ENCODE results near the gene CFAP53. TPM values are rescaled to one million over a fixed set of nuclear protein-coding genes. Genes with fewer than 3 reads are reported as not detected.

Gene CFAP53
- total RNA-seq, 4 donors from 2014 or later = 0.40 TPM; not detected in 3

GRCh38 chr18:50190926-50191325, 75.4 kb downstream of the CFAP53 start:
- 56% methylated on average over 1 of the region's 1 CpG for WGBS
- intact Hi-C loops (cut with DNase I) = no loop called here
- no peak overlapping the region for H3K27ac ChIP-seq (replicated peaks in 1 of 4)
- H3K9me3 ChIP-seq = no peaks in the 10 kb centered on the region
- H3K36me3 ChIP-seq = no peaks in the 10 kb centered on the region
- DNase-seq (ENCODE audit: extremely low spot score) = no peak
- peaks cover 7 to 60% (median 21%) of the 10 kb centered on the region in 4 donors for H3K27me3 ChIP-seq
- H3K4me1 ChIP-seq = peaks cover 15 to 30% (median 25%) of the 10 kb centered on the region in 4 donors
- TF ChIP-seq EP300 (IDR thresholded peaks at IDR 0.05) = no peak
- H3K4me3 ChIP-seq = no peak overlapping the region

GRCh38 chr18:50190236-50190635, 76.1 kb downstream of the CFAP53 start:
- TF ChIP-seq POLR2A (IDR thresholded peaks at IDR 0.05; ENCODE audit: low read depth) = no peak
- no peak for TF ChIP-seq CTCF (IDR thresholded peaks at IDR 0.05)
- TF ChIP-seq EP300 (IDR thresholded peaks at IDR 0.05) = no peak
- TF ChIP-seq POLR2AphosphoS5 (IDR thresholded peaks at IDR 0.05) = no peak
- Histone ChIP-seq H3K27ac (replicated peaks in 1 of 4) (no peak overlapping the region), H3K4me3 (no peak overlapping the region), H3K9me3 (no peaks in the 10 kb centered on the region), H3K4me1 (peaks cover 12 to 23% (median 21%) of the 10 kb centered on the region in 4 donors), H3K27me3 (peaks cover 7 to 53% (median 16%) of the 10 kb centered on the region in 4 donors), H3K36me3 (no peaks in the 10 kb centered on the region)
- WGBS = 56% methylated on average over 1 of the region's 1 CpG
- DNase-seq (ENCODE audit: extremely low spot score) = no peak
- intact Hi-C loops (cut with DNase I) = no loop called here

DNA sequence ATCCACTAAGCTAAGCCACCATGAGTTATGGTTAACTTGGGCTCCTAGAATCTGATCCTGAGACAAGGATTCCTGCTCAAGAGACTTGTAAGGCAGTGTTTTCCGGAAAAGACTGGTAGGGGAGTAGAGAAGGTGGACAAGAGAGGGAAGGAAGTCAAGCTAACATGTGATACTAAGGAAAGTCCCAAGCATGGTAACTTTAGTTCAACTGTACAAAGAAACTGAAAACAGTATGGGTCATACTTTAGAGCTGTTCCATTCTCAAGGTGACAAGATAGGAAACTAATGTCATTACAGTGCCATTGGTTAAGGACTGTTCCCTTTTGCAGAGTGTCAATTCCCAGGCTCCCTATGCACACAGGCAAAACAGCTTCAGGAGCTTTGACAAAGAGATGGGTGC, 77.1 kb downstream of the CFAP53 start:
- intact Hi-C loops (cut with DNase I) = no loop called here
- H3K27me3 ChIP-seq = peaks cover 0 to 50% (median 8%) of the 10 kb centered on the region in 4 donors
- no peak overlapping the region for H3K4me3 ChIP-seq
- WGBS = 72% methylated on average over 1 of the region's 1 CpG
- no peak for DNase-seq (ENCODE audit: extremely low spot score)
- peaks cover 7 to 12% (median 11%) of the 10 kb centered on the region in 4 donors for H3K4me1 ChIP-seq
- TF ChIP-seq POLR2A (IDR thresholded peaks at IDR 0.05; ENCODE audit: low read depth) (no peak), CTCF (IDR thresholded peaks at IDR 0.05) (no peak), POLR2AphosphoS5 (IDR thresholded peaks at IDR 0.05) (no peak), EP300 (IDR thresholded peaks at IDR 0.05) (no peak)
- no peak overlapping the region for H3K27ac ChIP-seq (replicated peaks in 1 of 4)
- H3K9me3 ChIP-seq = no peaks in the 10 kb centered on the region
- no peaks in the 10 kb centered on the region for H3K36me3 ChIP-seq

GRCh38 chr18:50188652-50189051, 77.6 kb downstream of the CFAP53 start:
- H3K27me3 ChIP-seq = peaks cover 0 to 50% (median 4%) of the 10 kb centered on the region in 4 donors
- WGBS = 75% methylated on average over 6 of the region's 6 CpGs
- no peak overlapping the region for H3K27ac ChIP-seq (replicated peaks in 1 of 4)
- DNase-seq (ENCODE audit: extremely low spot score) = no peak
- no peak for TF ChIP-seq POLR2A (IDR thresholded peaks at IDR 0.05; ENCODE audit: low read depth)
- TF ChIP-seq CTCF (IDR thresholded peaks at IDR 0.05) = no peak
- no peak for TF ChIP-seq EP300 (IDR thresholded peaks at IDR 0.05)
- no peak for TF ChIP-seq POLR2AphosphoS5 (IDR thresholded peaks at IDR 0.05)
- no peaks in the 10 kb centered on the region for H3K36me3 ChIP-seq
- no peaks in the 10 kb centered on the region for H3K9me3 ChIP-seq
- intact Hi-C loops (cut with DNase I) = no loop called here
- H3K4me1 ChIP-seq = peaks cover 4 to 7% (median 7%) of the 10 kb centered on the region in 4 donors
- H3K4me3 ChIP-seq = no peak overlapping the region

DNA sequence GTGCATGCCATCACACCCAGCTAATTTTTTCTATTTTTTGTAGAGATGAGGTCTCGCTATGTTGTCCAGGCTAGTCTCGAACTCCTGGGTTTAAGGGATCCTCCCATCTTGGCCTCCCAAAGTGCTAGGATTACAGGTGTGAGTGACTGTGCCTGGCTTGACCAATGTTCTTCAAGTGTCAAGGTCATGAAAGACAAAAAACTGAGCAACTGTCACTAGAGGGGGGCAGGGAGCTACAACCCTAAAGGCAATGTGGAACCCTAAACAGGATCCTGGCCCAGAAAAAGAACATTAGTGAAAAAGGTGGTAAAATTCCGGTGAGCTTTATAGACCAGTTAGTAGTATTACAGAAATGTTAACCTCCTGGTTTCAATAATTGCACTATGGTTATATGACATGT, 78.6 kb downstream of the CFAP53 start:
- no peak for DNase-seq (ENCODE audit: extremely low spot score)
- intact Hi-C loops (cut with DNase I) = no loop called here
- Histone ChIP-seq H3K36me3 (no peaks in the 10 kb centered on the region), H3K4me3 (no peak overlapping the region), H3K27ac (replicated peaks in 1 of 4) (no peak overlapping the region), H3K9me3 (no peaks in the 10 kb centered on the region), H3K4me1 (no peaks in the 10 kb centered on the region), H3K27me3 (peaks cover 0 to 48% (median 0%) of the 10 kb centered on the region in 4 donors)
- TF ChIP-seq POLR2A (IDR thresholded peaks at IDR 0.05; ENCODE audit: low read depth) (no peak), EP300 (IDR thresholded peaks at IDR 0.05) (no peak), POLR2AphosphoS5 (IDR thresholded peaks at IDR 0.05) (no peak), CTCF (IDR thresholded peaks at IDR 0.05) (no peak)
- WGBS = 94% methylated on average over 3 of the region's 3 CpGs
